GM12865 (cell line): Measurements from ENCODE around the gene GHRH.

Experiments
- DNase-seq: peaks from one replicate; pipeline ENCODE4 v3.0.0; 2010; ENCODE audit warnings: low read depth
- H3K4me3 ChIP-seq: 2 replicates; pipeline ENCODE4 v1.5.1; 2011; ENCODE audit warnings: mild to moderate bottlenecking, low read depth, low read length, control low read depth
- TF ChIP-seq, protein P1 (sequence below): IDR thresholded peaks from 2 replicates; pipeline ENCODE4 v1.5.1; 2011; ENCODE audit warnings: low read length, control low read depth, low read depth, inconsistent platforms; ENCODE audit not compliant: insufficient read depth; ENCODE audit errors: missing control alignments

Gene GHRH

DNA sequence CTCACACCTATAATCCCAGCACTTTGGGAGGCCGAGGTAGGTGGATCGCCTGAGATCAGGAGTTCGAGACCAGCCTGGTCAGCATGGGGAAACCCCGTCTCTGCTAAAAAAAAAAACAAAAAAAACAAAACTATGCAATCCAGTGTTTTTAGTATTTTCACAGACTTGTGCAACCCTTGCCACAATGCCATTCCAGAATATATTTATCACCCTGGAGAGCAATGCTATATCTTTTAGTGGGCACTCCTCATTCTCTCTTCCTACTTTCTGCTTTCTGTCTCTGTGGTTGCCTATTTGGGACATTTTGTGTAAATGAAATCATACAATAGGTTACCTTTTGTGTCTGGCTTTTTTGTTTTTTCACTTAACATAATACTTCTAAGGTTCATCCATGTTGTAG lies 43.2 kb downstream of the GHRH start:
- TF ChIP-seq, protein P1, sequence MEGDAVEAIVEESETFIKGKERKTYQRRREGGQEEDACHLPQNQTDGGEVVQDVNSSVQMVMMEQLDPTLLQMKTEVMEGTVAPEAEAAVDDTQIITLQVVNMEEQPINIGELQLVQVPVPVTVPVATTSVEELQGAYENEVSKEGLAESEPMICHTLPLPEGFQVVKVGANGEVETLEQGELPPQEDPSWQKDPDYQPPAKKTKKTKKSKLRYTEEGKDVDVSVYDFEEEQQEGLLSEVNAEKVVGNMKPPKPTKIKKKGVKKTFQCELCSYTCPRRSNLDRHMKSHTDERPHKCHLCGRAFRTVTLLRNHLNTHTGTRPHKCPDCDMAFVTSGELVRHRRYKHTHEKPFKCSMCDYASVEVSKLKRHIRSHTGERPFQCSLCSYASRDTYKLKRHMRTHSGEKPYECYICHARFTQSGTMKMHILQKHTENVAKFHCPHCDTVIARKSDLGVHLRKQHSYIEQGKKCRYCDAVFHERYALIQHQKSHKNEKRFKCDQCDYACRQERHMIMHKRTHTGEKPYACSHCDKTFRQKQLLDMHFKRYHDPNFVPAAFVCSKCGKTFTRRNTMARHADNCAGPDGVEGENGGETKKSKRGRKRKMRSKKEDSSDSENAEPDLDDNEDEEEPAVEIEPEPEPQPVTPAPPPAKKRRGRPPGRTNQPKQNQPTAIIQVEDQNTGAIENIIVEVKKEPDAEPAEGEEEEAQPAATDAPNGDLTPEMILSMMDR, result no peak
- no peak overlapping the region for H3K4me3 ChIP-seq
- DNase-seq, result no peak

DNA sequence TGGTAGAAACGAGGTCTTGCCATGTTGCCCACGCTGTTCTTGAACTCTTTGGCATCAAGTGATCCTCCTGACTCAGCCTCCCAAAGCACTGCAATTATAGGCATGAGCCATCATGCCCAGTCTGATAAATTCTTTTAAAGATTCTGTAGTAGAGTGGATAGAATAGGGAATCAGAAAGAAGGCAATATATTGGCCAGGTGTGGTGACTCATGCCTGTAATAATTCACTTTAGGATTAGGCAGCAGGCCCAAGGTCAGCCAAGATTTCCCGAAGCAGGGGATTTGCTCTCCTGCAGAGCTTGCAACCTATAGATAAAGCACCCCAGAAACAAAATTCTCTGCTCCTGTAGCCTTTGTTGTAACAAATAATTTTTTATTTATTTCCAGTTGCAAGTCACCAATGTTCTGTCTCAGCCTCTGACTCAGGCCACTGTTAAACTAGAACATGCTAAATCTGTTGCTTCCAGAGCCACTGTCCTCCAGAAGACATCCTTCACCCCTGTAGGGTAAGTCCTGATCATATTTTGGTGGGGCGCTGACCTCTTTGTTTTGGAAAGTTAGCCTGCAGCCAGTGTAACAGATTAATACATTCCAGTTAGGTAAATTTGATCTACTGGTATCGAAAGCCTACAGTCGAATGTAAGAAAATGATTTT lies 51.8 kb downstream of the GHRH start:
- TF ChIP-seq, protein P1, result no peak
- no peak overlapping the region for H3K4me3 ChIP-seq
- no peak for DNase-seq

DNA sequence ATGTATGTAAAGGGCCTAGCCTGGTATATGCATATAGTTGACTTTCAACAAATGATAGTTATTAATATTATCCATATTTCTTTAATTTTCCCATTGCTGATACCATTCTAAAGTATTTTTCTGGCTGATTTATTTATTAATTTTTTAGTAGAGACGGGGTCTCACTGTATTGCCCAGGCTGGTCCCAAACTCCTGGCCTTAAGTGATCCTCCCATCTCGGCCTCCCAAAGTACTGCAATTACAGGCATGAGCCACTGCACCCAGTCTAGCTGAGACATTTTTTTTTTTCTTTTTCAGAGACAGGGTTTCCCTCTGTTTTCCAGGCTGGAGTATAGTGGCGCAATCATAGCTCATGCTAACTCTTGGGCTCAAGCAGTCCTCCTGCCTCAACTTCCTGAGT lies 52.4 kb downstream of the GHRH start:
- TF ChIP-seq, protein P1, result no peak
- no peak overlapping the region for H3K4me3 ChIP-seq
- no peak for DNase-seq

DNA sequence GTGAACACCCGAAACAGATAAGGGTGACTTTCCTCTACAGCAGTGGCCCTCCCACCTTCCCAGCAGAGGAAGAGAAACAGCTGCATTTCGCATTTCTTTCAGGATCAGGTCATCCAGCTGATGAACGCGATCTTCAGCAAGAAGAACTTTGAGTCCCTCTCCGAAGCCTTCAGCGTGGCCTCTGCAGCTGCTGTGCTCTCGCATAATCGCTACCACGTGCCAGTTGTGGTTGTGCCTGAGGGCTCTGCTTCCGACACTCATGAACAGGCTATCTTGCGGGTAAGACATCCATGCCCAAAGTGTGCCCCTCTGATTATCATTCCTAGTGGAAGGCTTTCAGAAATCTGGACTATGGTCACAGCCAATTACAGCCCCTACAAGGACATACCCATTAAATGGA lies 54.4 kb downstream of the GHRH start:
- H3K4me3 ChIP-seq, result no peak overlapping the region
- DNase-seq, result no peak
- TF ChIP-seq, protein P1, result no peak

DNA sequence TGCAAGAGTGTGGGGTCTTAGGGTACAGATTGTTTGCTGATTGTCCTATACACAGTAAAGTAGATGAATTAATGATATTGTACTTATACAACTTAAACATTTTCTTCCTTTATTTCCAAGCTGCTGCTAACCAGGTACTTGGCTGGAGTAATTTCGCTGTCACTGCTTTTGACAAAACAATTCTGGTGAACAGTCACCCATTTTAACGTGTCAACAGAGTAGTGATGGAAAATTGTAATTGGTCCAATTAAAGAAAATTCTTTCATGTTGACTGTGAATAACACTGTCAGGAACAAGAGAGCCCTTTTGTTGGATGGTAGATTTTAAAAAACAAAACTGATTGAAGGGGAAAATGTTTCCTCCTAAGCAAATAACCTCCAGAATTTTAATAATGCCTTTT lies 55.8 kb downstream of the GHRH start:
- no peak overlapping the region for H3K4me3 ChIP-seq
- TF ChIP-seq, protein P1, result no peak
- DNase-seq, result no peak

DNA sequence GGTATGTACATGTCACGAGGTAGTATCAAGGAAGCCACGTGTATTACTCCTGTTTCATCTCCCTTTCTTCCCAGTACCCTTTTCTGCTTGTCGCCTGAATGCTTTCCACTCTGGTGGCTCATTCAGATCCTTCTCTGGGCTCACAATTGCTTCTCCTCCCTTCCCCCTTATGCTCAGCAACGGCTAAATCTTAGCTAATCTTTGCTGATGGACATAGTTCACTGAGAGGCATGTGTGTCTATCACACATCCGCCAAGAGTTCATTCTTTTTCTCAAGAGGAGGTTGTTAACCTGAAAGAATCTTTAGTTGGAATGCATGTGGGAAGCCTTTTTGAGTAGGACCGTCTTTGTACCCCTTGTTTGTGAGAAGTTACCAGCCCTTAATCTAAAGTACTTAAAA lies 56.5 kb downstream of the GHRH start:
- H3K4me3 ChIP-seq, result no peak overlapping the region

DNA sequence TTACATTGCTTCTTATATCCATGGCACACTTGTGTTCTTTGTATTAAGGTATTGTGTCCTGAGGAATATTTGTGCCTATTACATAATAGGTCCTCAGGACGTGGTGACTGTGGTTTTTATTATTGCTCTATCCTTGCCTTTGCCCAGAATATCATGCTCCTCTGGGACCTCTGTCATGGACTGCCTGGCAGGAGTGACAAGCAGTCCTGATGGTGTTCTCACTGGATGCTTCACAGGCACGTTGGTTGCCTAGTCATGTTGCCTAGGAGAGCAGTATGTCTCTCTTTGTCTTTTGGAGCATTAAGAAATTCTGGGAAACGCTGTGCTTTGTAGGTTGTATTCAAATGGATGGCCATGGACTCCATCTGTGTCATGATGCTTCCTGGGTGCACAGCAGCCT lies 57.6 kb downstream of the GHRH start:
- TF ChIP-seq, protein P1, result no peak
- no peak for DNase-seq
- H3K4me3 ChIP-seq, result no peak overlapping the region

More for the DNA sequence above, 56.5 kb downstream of the GHRH start:
- TF ChIP-seq, protein P1, result no peak
- no peak for DNase-seq
